Anterior cingulate cortex (tissue), 58 donors: ENCODE results near the gene HERC2.
"Not testable (repeated sequence)": the region's sequence is repeated elsewhere in the genome, so short reads cannot be mapped to it uniquely, and the experiment has no call there.

Source experiments
- DNase-seq, 58 donors: peaks; one replicate each; lab custom pipeline; 2025; lab: John Stamatoyannopoulos, UW

HERC2 gene

GRCh38 chr15:28228096-28228495, 93.9 kb downstream of the HERC2 start:
- no peak for DNase-seq

GRCh38 chr15:28227303-28227702, 94.7 kb downstream of the HERC2 start:
- not testable (repeated sequence) for DNase-seq

GRCh38 chr15:28222612-28223011, 99.4 kb downstream of the HERC2 start:
- DNase-seq, result not testable (repeated sequence)

GRCh38 chr15:28221696-28222095, 100.3 kb downstream of the HERC2 start:
- not testable (repeated sequence) for DNase-seq

- DNase-seq, result no peak
Observed at GRCh38 chr15:28219116-28219515, 102.9 kb downstream of the HERC2 start.

GRCh38 chr15:28216946-28217546, 104.9 kb downstream of the HERC2 start:
- DNase-seq, result not testable (repeated sequence)

- not testable (repeated sequence) for DNase-seq
Observed at GRCh38 chr15:28215521-28215920, 106.5 kb downstream of the HERC2 start.

- peak in 1 of 58 donors; percentile 30 for DNase-seq
Observed at GRCh38 chr15:28214006-28214790, 107.8 kb downstream of the HERC2 start.

- not testable (repeated sequence) for DNase-seq
Observed at GRCh38 chr15:28213393-28213792, 108.6 kb downstream of the HERC2 start.

- peak in 10 of 58 donors; percentile 6 to 38 (median 16) for DNase-seq
Observed at GRCh38 chr15:28208583-28208982, 113.4 kb downstream of the HERC2 start.

GRCh38 chr15:28205640-28206039, 116.3 kb downstream of the HERC2 start:
- DNase-seq, result not testable (repeated sequence)

- DNase-seq, result not testable (repeated sequence)
Observed at GRCh38 chr15:28203055-28203828, 118.7 kb downstream of the HERC2 start.

- DNase-seq, result peak in 15 of 58 donors; percentile 3 to 67 (median 16)
Observed at GRCh38 chr15:28202124-28202523, 119.9 kb downstream of the HERC2 start.

- DNase-seq, result not testable (repeated sequence)
Observed at GRCh38 chr15:28198215-28198614, 123.8 kb downstream of the HERC2 start.

GRCh38 chr15:28197694-28198093, 124.3 kb downstream of the HERC2 start:
- DNase-seq, result not testable (repeated sequence)

- DNase-seq, result not testable (repeated sequence)
Observed at GRCh38 chr15:28196581-28196980, 125.4 kb downstream of the HERC2 start.

- no peak for DNase-seq
Observed at GRCh38 chr15:28192772-28193171, 129.2 kb downstream of the HERC2 start.

- peak in 51 of 58 donors; percentile 2 to 83 (median 46) for DNase-seq
Observed at GRCh38 chr15:28191832-28192231, 130.1 kb downstream of the HERC2 start.

- no peak for DNase-seq
Observed at GRCh38 chr15:28190391-28191174, 131.4 kb downstream of the HERC2 start.
